ENCODE results near the gene TEX52. TPM values are rescaled to one million over a fixed set of nuclear protein-coding genes. Genes with fewer than 3 reads are reported as not detected.

Gene TEX52
- total RNA-seq, 1 donor from 2014 or later: not detected

GRCh38 chr12:2806700-2807099 lies 50.1 kb downstream of the TEX52 start:
- Histone ChIP-seq H3K27ac (no peak overlapping the region), H3K9me3 (no peaks in the 10 kb centered on the region), H3K4me1 (no peaks in the 10 kb centered on the region), H3K4me3 (no peak overlapping the region), H3K27me3 (no peaks in the 10 kb centered on the region), H3K36me3 (peaks cover 34% of the 10 kb centered on the region)
- intact Hi-C loops (cut with DNase I): no loop called here
- no peak for DNase-seq
- ATAC-seq: no peak
- TF ChIP-seq CTCF (IDR thresholded peaks at IDR 0.05): no peak

GRCh38 chr12:2805143-2805520 lies 51.7 kb downstream of the TEX52 start:
- Histone ChIP-seq H3K4me1 (no peaks in the 10 kb centered on the region), H3K27ac (no peak overlapping the region), H3K36me3 (peaks cover 50% of the 10 kb centered on the region), H3K27me3 (no peaks in the 10 kb centered on the region), H3K9me3 (no peaks in the 10 kb centered on the region), H3K4me3 (no peak overlapping the region)
- TF ChIP-seq CTCF (IDR thresholded peaks at IDR 0.05): no peak
- ATAC-seq (no peak), DNase-seq (no peak)
- intact Hi-C loops (cut with DNase I): no loop called here

- Histone ChIP-seq H3K4me1 (no peaks in the 10 kb centered on the region), H3K27me3 (no peaks in the 10 kb centered on the region), H3K4me3 (no peak overlapping the region), H3K36me3 (peaks cover 55% of the 10 kb centered on the region), H3K27ac (no peak overlapping the region), H3K9me3 (no peaks in the 10 kb centered on the region)
- TF ChIP-seq CTCF (IDR thresholded peaks at IDR 0.05): no peak
- intact Hi-C loops (cut with DNase I): no loop called here
- DNase-seq: no peak
- no peak for ATAC-seq
These were observed 52.3 kb downstream of the TEX52 start for GRCh38 chr12:2804393-2805142.

GRCh38 chr12:2803635-2804392 lies 53.0 kb downstream of the TEX52 start:
- ATAC-seq (no peak), DNase-seq (no peak)
- H3K9me3 ChIP-seq: no peaks in the 10 kb centered on the region
- no peak overlapping the region for H3K27ac ChIP-seq
- peaks cover 63% of the 10 kb centered on the region for H3K36me3 ChIP-seq
- H3K4me1 ChIP-seq: no peaks in the 10 kb centered on the region
- no peaks in the 10 kb centered on the region for H3K27me3 ChIP-seq
- no peak for TF ChIP-seq CTCF (IDR thresholded peaks at IDR 0.05)
- H3K4me3 ChIP-seq: no peak overlapping the region
- intact Hi-C loops (cut with DNase I): no loop called here

GRCh38 chr12:2801044-2801783 lies 55.6 kb downstream of the TEX52 start:
- H3K27me3 ChIP-seq: no peaks in the 10 kb centered on the region
- no peaks in the 10 kb centered on the region for H3K9me3 ChIP-seq
- no peak overlapping the region for H3K27ac ChIP-seq
- peaks cover 78% of the 10 kb centered on the region for H3K36me3 ChIP-seq
- H3K4me1 ChIP-seq: peaks cover 20% of the 10 kb centered on the region
- DNase-seq: no peak
- intact Hi-C loops (cut with DNase I): no loop called here
- ATAC-seq: no peak
- H3K4me3 ChIP-seq: no peak overlapping the region
- no peak for TF ChIP-seq CTCF (IDR thresholded peaks at IDR 0.05)
